ENCODE results near the gene ATRNL1. TPM values are rescaled to one million over a fixed set of nuclear protein-coding genes. Genes with fewer than 3 reads are reported as not detected.

The ATRNL1 gene
- total RNA-seq, 1 experiment from 2014 or later, result not detected

DNA sequence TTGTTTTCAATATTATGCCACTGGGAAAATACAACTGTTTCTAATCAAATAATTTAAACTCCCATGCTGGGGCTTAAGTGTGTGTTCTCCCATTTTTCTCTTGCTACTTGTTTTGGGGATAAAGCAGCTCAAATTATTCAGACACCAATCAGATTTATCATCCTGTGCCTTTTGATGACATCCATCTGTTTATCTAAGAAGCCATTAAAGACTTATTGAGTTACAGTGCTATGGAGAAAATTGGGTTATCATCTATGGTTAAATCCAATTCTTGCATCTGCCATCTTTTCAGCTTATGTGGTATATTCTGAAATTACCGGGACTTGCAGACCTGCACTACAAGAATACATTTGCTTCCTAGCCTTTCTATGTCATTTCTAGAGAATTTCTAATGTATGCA, 778.7 kb downstream of the ATRNL1 start:
- H3K4me3 Mint-ChIP-seq (ENCODE audit: unreplicated experiment), result no peak overlapping the region
- POLR2A ChIA-PET, result no interaction called here
- no peaks in the 10 kb centered on the region for H3K36me3 ChIP-seq (ENCODE audit: control insufficient read depth, insufficient read depth, low read length)
- intact Hi-C loops (cut with micrococcal nuclease; ENCODE audit: unreplicated experiment), result no loop called here
- H3K4me3 ChIP-seq (ENCODE audit: low read depth, low read length), result no peak overlapping the region
- H3K27me3 Mint-ChIP-seq (ENCODE audit: insufficient read depth, unreplicated experiment), result peaks cover 8% of the 10 kb centered on the region
- no peak for TF ChIP-seq CTCF (IDR thresholded peaks at IDR 0.05; ENCODE audit: insufficient read depth in 1 of 2, low read depth in 1 of 2, low read length in 1 of 2, severe bottlenecking in 1 of 2, unreplicated experiment in 1 of 2)
- H3K9me3 ChIP-seq, result no peaks in the 10 kb centered on the region
- H3K27ac Mint-ChIP-seq (ENCODE audit: unreplicated experiment), result no peak overlapping the region
- no peak for DNase-seq
- H3K4me1 Mint-ChIP-seq (ENCODE audit: low read depth, unreplicated experiment), result peaks cover 7% of the 10 kb centered on the region
- no peaks in the 10 kb centered on the region for H3K36me3 Mint-ChIP-seq (ENCODE audit: insufficient read depth, unreplicated experiment)
- no peaks in the 10 kb centered on the region for H3K9me3 Mint-ChIP-seq (ENCODE audit: unreplicated experiment)
- H3K4me1 ChIP-seq, result peaks cover 11% of the 10 kb centered on the region; the same call in 1 of the 2 replicates
- no TSS peak for BruUV-seq (replicated peaks)
- no peaks in the 10 kb centered on the region for H3K27me3 ChIP-seq (replicated peaks; ENCODE audit: control insufficient read depth, insufficient read depth, low read length)
- CTCF ChIA-PET, result no interaction called here

- H3K27ac Mint-ChIP-seq (ENCODE audit: unreplicated experiment), result no peak overlapping the region
- CTCF ChIA-PET, result no interaction called here
- no peak overlapping the region for H3K4me3 ChIP-seq (ENCODE audit: low read depth, low read length)
- POLR2A ChIA-PET, result no interaction called here
- DNase-seq, result no peak
- intact Hi-C loops (cut with micrococcal nuclease; ENCODE audit: unreplicated experiment), result no loop called here
- H3K27me3 Mint-ChIP-seq (ENCODE audit: insufficient read depth, unreplicated experiment), result peaks cover 8% of the 10 kb centered on the region
- H3K9me3 ChIP-seq, result no peaks in the 10 kb centered on the region
- H3K4me1 Mint-ChIP-seq (ENCODE audit: low read depth, unreplicated experiment), result peaks cover 7% of the 10 kb centered on the region
- H3K27me3 ChIP-seq (replicated peaks; ENCODE audit: control insufficient read depth, insufficient read depth, low read length), result no peaks in the 10 kb centered on the region
- no peaks in the 10 kb centered on the region for H3K9me3 Mint-ChIP-seq (ENCODE audit: unreplicated experiment)
- TF ChIP-seq CTCF (IDR thresholded peaks at IDR 0.05; ENCODE audit: insufficient read depth in 1 of 2, low read depth in 1 of 2, low read length in 1 of 2, severe bottlenecking in 1 of 2, unreplicated experiment in 1 of 2), result no peak
- no TSS peak for BruUV-seq (replicated peaks)
- H3K36me3 Mint-ChIP-seq (ENCODE audit: insufficient read depth, unreplicated experiment), result no peaks in the 10 kb centered on the region
- H3K4me1 ChIP-seq, result peaks cover 11% of the 10 kb centered on the region; the same call in 1 of the 2 replicates
- H3K4me3 Mint-ChIP-seq (ENCODE audit: unreplicated experiment), result no peak overlapping the region
- no peaks in the 10 kb centered on the region for H3K36me3 ChIP-seq (ENCODE audit: control insufficient read depth, insufficient read depth, low read length)
Measured at GRCh38 chr10:115875172-115875571, 782.0 kb downstream of the ATRNL1 start.

DNA sequence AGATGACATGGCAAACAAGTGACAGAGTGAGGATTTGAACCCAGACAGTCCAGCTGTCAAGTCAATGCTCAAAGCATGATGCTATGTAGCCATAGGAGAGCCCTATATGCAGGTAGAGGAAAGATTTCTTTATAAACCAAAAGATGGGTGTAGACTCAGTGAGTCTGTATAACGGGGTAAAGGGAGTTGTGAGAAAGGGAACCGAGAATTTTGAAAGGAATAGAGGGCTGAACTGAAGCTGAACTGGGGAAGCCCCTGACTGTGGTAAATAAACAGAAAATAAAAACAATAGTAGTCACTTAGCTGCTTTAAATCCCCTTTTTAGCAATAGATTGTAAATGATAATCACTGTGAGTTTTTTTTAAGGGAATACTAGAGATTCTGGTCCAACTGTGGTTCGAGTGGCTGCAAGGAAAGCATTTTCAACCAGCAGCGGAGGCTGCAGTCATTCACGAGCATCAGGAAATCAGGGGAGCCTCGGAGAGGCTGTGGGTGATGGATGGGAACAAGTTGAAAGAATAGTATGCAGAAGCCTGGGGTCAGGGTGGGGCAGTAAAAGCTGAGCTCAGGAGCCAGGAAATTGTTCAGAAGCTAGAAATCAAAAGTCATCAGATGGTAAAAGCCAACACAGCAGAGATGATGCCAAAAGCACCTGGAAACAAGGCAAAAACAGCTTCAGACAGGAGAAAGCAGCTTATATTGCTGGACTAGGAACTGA, 786.4 kb downstream of the ATRNL1 start:
- H3K4me3 ChIP-seq (ENCODE audit: low read depth, low read length), result no peak overlapping the region
- DNase-seq, result no peak
- H3K4me1 Mint-ChIP-seq (ENCODE audit: low read depth, unreplicated experiment), result no peaks in the 10 kb centered on the region
- no peaks in the 10 kb centered on the region for H3K9me3 Mint-ChIP-seq (ENCODE audit: unreplicated experiment)
- H3K27me3 ChIP-seq (replicated peaks; ENCODE audit: control insufficient read depth, insufficient read depth, low read length), result no peaks in the 10 kb centered on the region
- no peaks in the 10 kb centered on the region for H3K4me1 ChIP-seq
- no TSS peak for BruUV-seq (replicated peaks)
- H3K36me3 Mint-ChIP-seq (ENCODE audit: insufficient read depth, unreplicated experiment), result no peaks in the 10 kb centered on the region
- no peak for TF ChIP-seq CTCF (IDR thresholded peaks at IDR 0.05; ENCODE audit: insufficient read depth in 1 of 2, low read depth in 1 of 2, low read length in 1 of 2, severe bottlenecking in 1 of 2, unreplicated experiment in 1 of 2)
- intact Hi-C loops (cut with micrococcal nuclease; ENCODE audit: unreplicated experiment), result no loop called here
- H3K36me3 ChIP-seq (ENCODE audit: control insufficient read depth, insufficient read depth, low read length), result no peaks in the 10 kb centered on the region
- ChIA-PET POLR2A (no interaction called here), CTCF (no interaction called here)
- peaks cover 13% of the 10 kb centered on the region for H3K27me3 Mint-ChIP-seq (ENCODE audit: insufficient read depth, unreplicated experiment)
- H3K9me3 ChIP-seq, result no peaks in the 10 kb centered on the region
- no peak overlapping the region for H3K27ac Mint-ChIP-seq (ENCODE audit: unreplicated experiment)
- H3K4me3 Mint-ChIP-seq (ENCODE audit: unreplicated experiment), result no peak overlapping the region

Data from Caco-2 (cell line).